Measurements from ENCODE around the gene B3GNT5. TPM values are rescaled to one million over a fixed set of nuclear protein-coding genes. Genes with fewer than 3 reads are reported as not detected.

B3GNT5 gene
- total and polyA plus RNA-seq, 10 of the 15 experiments (the other 5 are each of a cell fraction or from before 2014, with no cell fraction given), result 0.24 to 1.1 (median 0.48) TPM

- TF ChIP-seq ZBTB11 (CRISPR knock-in tag; IDR thresholded peaks at IDR 0.05) (no peak), POLR2A (IDR thresholded peaks at IDR 0.05; ENCODE audit: low read depth, low read length) (no peak), SMAD1 (IDR thresholded peaks at IDR 0.05; ENCODE audit: low read depth, partially characterized antibody) (no peak), ZBTB33 (IDR thresholded peaks at IDR 0.05) (no peak), SREBF1 (IDR thresholded peaks at IDR 0.05; ENCODE audit: low read length) (no peak), MYB (IDR thresholded peaks at IDR 0.05; ENCODE audit: borderline replicate concordance, low read depth, low read length) (no peak), POLR2AphosphoS2 (IDR thresholded peaks at IDR 0.05; ENCODE audit: low read depth, low read length) (no peak), BRCA1 (IDR thresholded peaks at IDR 0.05; ENCODE audit: low read depth, low read length) (no peak), LARP7 (IDR thresholded peaks at IDR 0.05) (no peak), RBBP5 (conservative IDR thresholded peaks at IDR 0.05) (no peak), ATF3 (IDR thresholded peaks at IDR 0.05; ENCODE audit: borderline replicate concordance, extremely low read depth, low read depth, low read length) (no peak), FOXK2 (IDR thresholded peaks at IDR 0.05) (no peak), EED (IDR thresholded peaks at IDR 0.05; ENCODE audit: low read depth) (no peak), PAX8 (IDR thresholded peaks at IDR 0.05) (no peak), FOS (IDR thresholded peaks at IDR 0.05; ENCODE audit: borderline replicate concordance, extremely low read depth, insufficient read length) (no peak)
These were observed 43.9 kb downstream of the B3GNT5 start (continued) for GRCh38 chr3:183296944-183297343.
